LHCN-M2 (cell line): ENCODE data around the gene CRTC3. TPM values are rescaled to one million over a fixed set of nuclear protein-coding genes. Genes with fewer than 3 reads are reported as not detected.

Experiments used
- total RNA-seq: library from RNA; depleted of rRNA; stranded (reverse); fragments of >200 nt; gene quantifications from 2 replicates; pipeline ENCODE4 v1.2.3, GENCODE V29; 2014; rRNA removed

Gene CRTC3
- total RNA-seq, 1 experiment from 2014 or later, result 17.0 TPM

Other genes with a start within 250 kb of the CRTC3 start
- 0.75 and 0.77 TPM in 2 replicates for gene ZNF774, start 177.6 kb upstream of the CRTC3 start, total RNA-seq
- 203 and 217 TPM in 2 replicates for gene IQGAP1, start 141.7 kb upstream of the CRTC3 start, total RNA-seq
- 13.1 and 14.9 TPM in 2 replicates for gene BLM, start 187.4 kb downstream of the CRTC3 start, total RNA-seq